ENCODE results near the gene FAM199X. TPM values are rescaled to one million over a fixed set of nuclear protein-coding genes. Genes with fewer than 3 reads are reported as not detected.

The FAM199X gene
- total and polyA plus RNA-seq, 2 of the 8 experiments (the other 6 are each of a cell fraction or from before 2014, with no cell fraction given): 3.1 to 14.9 TPM

- H2AK5ac ChIP-seq (ENCODE audit: low read depth, low read length): no peak overlapping the region
- CTCF ChIA-PET (ENCODE audit: partially characterized antibody): no interaction called here
- H3K14ac ChIP-seq (ENCODE audit: insufficient read length): no peak overlapping the region
- no peak overlapping the region for H4K8ac ChIP-seq (ENCODE audit: extremely low read depth, insufficient read depth, low read length)
- no peak overlapping the region for H3K27ac ChIP-seq (ENCODE audit: low read depth, low read length)
- H4K91ac ChIP-seq (replicated peaks; ENCODE audit: insufficient read length, low read length): no peak overlapping the region
- H4K20me1 ChIP-seq (replicated peaks in 1 of 2; ENCODE audit: control insufficient read depth in 1 of 2, insufficient read depth in 2 of 2, low read length in 2 of 2): no peaks in the 10 kb centered on the region
- TF ChIP-seq CTBP2 (IDR thresholded peaks at IDR 0.05; ENCODE audit: borderline replicate concordance, insufficient read depth, insufficient read length, low read length) (no peak), POLR2A (IDR thresholded peaks at IDR 0.05; ENCODE audit: control extremely low read depth in 1 of 2, low read depth in 2 of 2, low read length in 2 of 2) (no peak), KDM5A (IDR thresholded peaks at IDR 0.05; ENCODE audit: low read length) (no peak), SIRT6 (IDR thresholded peaks at IDR 0.05; ENCODE audit: low read length) (no peak), HDAC2 (IDR thresholded peaks at IDR 0.05; ENCODE audit: borderline replicate concordance in 1 of 2, low read depth in 2 of 2, low read length in 2 of 2) (no peak), NRF1 (IDR thresholded peaks at IDR 0.05; ENCODE audit: low read depth, low read length) (no peak), TAF7 (optimal IDR thresholded peaks at IDR 0.05; ENCODE audit: borderline replicate concordance, low read depth, low read length) (no peak), CBX5 (IDR thresholded peaks at IDR 0.05; ENCODE audit: low read depth, low read length) (no peak), CEBPB (IDR thresholded peaks at IDR 0.05; ENCODE audit: low read depth, low read length) (no peak), CHD2 (IDR thresholded peaks at IDR 0.05; ENCODE audit: low read length) (no peak), TEAD4 (IDR thresholded peaks at IDR 0.05; ENCODE audit: low read depth, low read length) (no peak), CREB1 (IDR thresholded peaks at IDR 0.05) (no peak), BACH1 (IDR thresholded peaks at IDR 0.05; ENCODE audit: low read length) (no peak), POU5F1 (IDR thresholded peaks at IDR 0.05; ENCODE audit: low read depth, low read length) (no peak), SP1 (IDR thresholded peaks at IDR 0.05; ENCODE audit: low read depth, low read length) (no peak)
- TF ChIP-seq, protein P1, sequence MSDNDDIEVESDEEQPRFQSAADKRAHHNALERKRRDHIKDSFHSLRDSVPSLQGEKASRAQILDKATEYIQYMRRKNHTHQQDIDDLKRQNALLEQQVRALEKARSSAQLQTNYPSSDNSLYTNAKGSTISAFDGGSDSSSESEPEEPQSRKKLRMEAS (IDR thresholded peaks at IDR 0.05): no peak
- H2BK5ac ChIP-seq (ENCODE audit: low read depth, low read length): no peak overlapping the region
- DNase-seq (ENCODE audit: low read depth in 1 of 2, low spot score in 2 of 2) (no peak), FAIRE-seq (no peak)
- no peaks in the 10 kb centered on the region for H3K36me3 ChIP-seq (ENCODE audit: control insufficient read depth in 2 of 4, insufficient read depth in 4 of 4, low read length in 3 of 4)
- no peak overlapping the region for H3K4me3 ChIP-seq (ENCODE audit: extremely low read depth in 1 of 4, insufficient read depth in 2 of 4, low read depth in 3 of 4, low read length in 4 of 4)
- H2AFZ ChIP-seq (ENCODE audit: low read length): no peak overlapping the region
- no CpG with 5 or more reads among the region's 1 CpG for WGBS, 2 experiments (ENCODE audit: extremely low coverage in 1 of 2, insufficient coverage in 1 of 2, insufficient read length in 1 of 2, insufficient replicate concordance in 2 of 2, low coverage in 1 of 2, low lambda C conversion rate in 2 of 2, missing lambda C conversion rate in 1 of 2)
- H4K5ac ChIP-seq (ENCODE audit: insufficient read length, low read depth, low read length): no peak overlapping the region
- no peak overlapping the region for H3K9ac ChIP-seq (replicated peaks in 1 of 4; ENCODE audit: extremely low read depth in 1 of 4, low read depth in 3 of 4, low read length in 3 of 4)
- H2BK12ac ChIP-seq (ENCODE audit: low read depth, low read length): no peak overlapping the region
- H3K4me2 ChIP-seq (ENCODE audit: insufficient read depth in 1 of 2, low read depth in 2 of 2, low read length in 2 of 2): no peak overlapping the region
- no peak overlapping the region for H2BK15ac ChIP-seq (ENCODE audit: low read length)
- H3K23ac ChIP-seq (ENCODE audit: insufficient read length): no peak overlapping the region
- no peaks in the 10 kb centered on the region for H3K27me3 ChIP-seq (replicated peaks in 1 of 4; ENCODE audit: control insufficient read depth in 3 of 4, extremely low read depth in 1 of 4, insufficient read depth in 3 of 4, low read length in 3 of 4)
- no peak overlapping the region for H3K4ac ChIP-seq (replicated peaks; ENCODE audit: insufficient read length, low read depth, low read length)
- H3K4me1 ChIP-seq (replicated peaks in 1 of 4; ENCODE audit: control insufficient read depth in 3 of 4, insufficient read depth in 4 of 4, low read length in 3 of 4): no peaks in the 10 kb centered on the region
- POLR2A ChIA-PET (ENCODE audit: partially characterized antibody): no interaction called here
- H3K18ac ChIP-seq (ENCODE audit: extremely low read depth, low read length): no peak overlapping the region
- H2BK20ac ChIP-seq (ENCODE audit: low read length): no peak overlapping the region
- no peak overlapping the region for H3K56ac ChIP-seq (replicated peaks; ENCODE audit: insufficient read length, low read depth, low read length)
- H3K79me2 ChIP-seq (ENCODE audit: control insufficient read depth in 1 of 2, insufficient read depth in 2 of 2, low read length in 2 of 2): no peaks in the 10 kb centered on the region
- no peaks in the 10 kb centered on the region for H3K79me1 ChIP-seq (ENCODE audit: low read depth, low read length)
- H2BK120ac ChIP-seq (replicated peaks; ENCODE audit: low read depth, low read length): no peak overlapping the region
- no peaks in the 10 kb centered on the region for H3K9me3 ChIP-seq (ENCODE audit: insufficient read depth in 2 of 2, low read depth in 1 of 2, low read length in 1 of 2)
- no peaks in the 10 kb centered on the region for H3K23me2 ChIP-seq (ENCODE audit: low read depth, low read length)
Observed at GRCh38 chrX:104151037-104151436, 15.2 kb upstream of the FAM199X start.

Measured in H1 (cell line).